Left ventricle myocardium inferior (tissue), 1 donor: ENCODE measurements around the gene OR7C1. TPM values are rescaled to one million over a fixed set of nuclear protein-coding genes. Genes with fewer than 3 reads are reported as not detected.
"Not testable (repeated sequence)": the region's sequence is repeated elsewhere in the genome, so short reads cannot be mapped to it uniquely, and the experiment has no call there.

Experiments
- DNase-seq: peaks from one replicate; pipeline ENCODE4 v3.0.0-alpha.2; 2020
- H3K27ac ChIP-seq: fragments of 200-600 bp; replicated peaks from 2 replicates; pipeline ENCODE4 v1.8.0; 2021
- H3K27me3 ChIP-seq: fragments of 200-600 bp; 2 replicates; pipeline ENCODE4 v1.8.0; 2021; ENCODE audit warnings: low read depth
- H3K36me3 ChIP-seq: fragments of 200-600 bp; 2 replicates; pipeline ENCODE4 v1.8.0; 2021
- H3K4me1 ChIP-seq: fragments of 200-600 bp; 2 replicates; pipeline ENCODE4 v1.8.0; 2021
- H3K4me3 ChIP-seq: fragments of 200-600 bp; 2 replicates; pipeline ENCODE4 v1.8.0; 2021; ENCODE audit warnings: mild to moderate bottlenecking, moderate library complexity
- H3K9me3 ChIP-seq: fragments of 200-600 bp; replicated peaks from 2 replicates; pipeline ENCODE4 v1.8.0; 2021
- intact Hi-C: fragments of 100-400 bp; cut with micrococcal nuclease; formaldehyde crosslinking; loops from one replicate; pipeline ENCODE4 v1.11.0; 2022
- total RNA-seq: library from RNA; stranded (reverse); fragmentation: NEBNext Ultra II Directional; extraction: Animal tissue kit (Norgen Biotek cat#: 25700); gene quantifications from one replicate; pipeline ENCODE4 v1.2.1, GENCODE V29; 2021
- TF ChIP-seq, protein P1 (sequence below): fragments of 200-600 bp; IDR thresholded peaks from 2 replicates; pipeline ENCODE4 v1.8.0; 2021; ENCODE audit warnings: antibody characterized with exemption, mild to moderate bottlenecking, borderline replicate concordance
- donor health status: DM: no; HTN: yes; CAD: no; lungs with severe emphysema.

OR7C1 gene
- total RNA-seq, 1 donor from 2014 or later: not detected

DNA sequence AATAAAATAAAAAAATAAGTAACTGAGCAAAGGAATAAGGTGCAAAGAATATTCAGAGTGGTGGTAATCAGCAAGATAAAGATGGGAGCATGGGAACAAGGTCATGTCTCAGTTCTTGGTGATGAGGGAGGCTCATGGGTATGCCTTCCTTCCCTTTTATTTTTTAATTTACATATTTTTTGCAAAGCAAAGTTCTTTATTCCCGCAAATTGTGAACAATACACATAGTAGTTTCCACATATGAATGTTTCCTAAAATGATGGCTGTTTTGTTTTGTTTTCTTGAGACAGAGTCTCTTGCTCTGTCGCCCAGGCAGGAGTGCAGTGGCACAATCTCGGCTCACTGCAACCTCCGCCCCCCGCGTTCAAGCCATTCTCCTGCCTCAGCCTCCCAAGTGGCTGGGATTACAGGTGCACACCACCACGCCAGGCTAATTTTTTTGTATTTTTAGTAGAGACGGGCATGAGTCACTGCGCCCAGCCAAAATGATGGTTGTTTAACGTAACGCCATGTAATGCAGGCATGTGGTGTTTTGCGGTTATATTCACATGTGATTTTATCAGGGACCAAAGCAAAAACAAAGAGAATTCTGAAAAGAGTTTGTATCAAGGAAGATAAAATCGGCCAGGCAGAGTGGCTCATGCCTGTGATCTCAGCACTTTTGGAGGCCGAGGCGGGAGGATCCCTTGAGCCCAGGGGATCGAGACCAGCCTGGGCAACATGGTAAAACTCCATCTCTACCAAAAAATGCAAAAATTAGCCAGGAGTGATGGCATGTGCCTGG, 52.2 kb downstream of the OR7C1 start:
- peaks cover 7% of the 10 kb centered on the region for H3K9me3 ChIP-seq
- H3K36me3 ChIP-seq: no peaks in the 10 kb centered on the region
- no peaks in the 10 kb centered on the region for H3K4me1 ChIP-seq
- TF ChIP-seq, protein P1, sequence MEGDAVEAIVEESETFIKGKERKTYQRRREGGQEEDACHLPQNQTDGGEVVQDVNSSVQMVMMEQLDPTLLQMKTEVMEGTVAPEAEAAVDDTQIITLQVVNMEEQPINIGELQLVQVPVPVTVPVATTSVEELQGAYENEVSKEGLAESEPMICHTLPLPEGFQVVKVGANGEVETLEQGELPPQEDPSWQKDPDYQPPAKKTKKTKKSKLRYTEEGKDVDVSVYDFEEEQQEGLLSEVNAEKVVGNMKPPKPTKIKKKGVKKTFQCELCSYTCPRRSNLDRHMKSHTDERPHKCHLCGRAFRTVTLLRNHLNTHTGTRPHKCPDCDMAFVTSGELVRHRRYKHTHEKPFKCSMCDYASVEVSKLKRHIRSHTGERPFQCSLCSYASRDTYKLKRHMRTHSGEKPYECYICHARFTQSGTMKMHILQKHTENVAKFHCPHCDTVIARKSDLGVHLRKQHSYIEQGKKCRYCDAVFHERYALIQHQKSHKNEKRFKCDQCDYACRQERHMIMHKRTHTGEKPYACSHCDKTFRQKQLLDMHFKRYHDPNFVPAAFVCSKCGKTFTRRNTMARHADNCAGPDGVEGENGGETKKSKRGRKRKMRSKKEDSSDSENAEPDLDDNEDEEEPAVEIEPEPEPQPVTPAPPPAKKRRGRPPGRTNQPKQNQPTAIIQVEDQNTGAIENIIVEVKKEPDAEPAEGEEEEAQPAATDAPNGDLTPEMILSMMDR: no peak
- intact Hi-C loops: no loop called here
- no peak overlapping the region for H3K4me3 ChIP-seq
- H3K27ac ChIP-seq: no peak overlapping the region
- H3K27me3 ChIP-seq: peaks cover 77% of the 10 kb centered on the region
- DNase-seq: no peak

GRCh38 chr19:14781713-14782536, 53.1 kb downstream of the OR7C1 start:
- H3K27ac ChIP-seq, H3K9me3 ChIP-seq, DNase-seq, intact Hi-C loops, H3K4me1 ChIP-seq, H3K36me3 ChIP-seq, H3K4me3 ChIP-seq: not testable (repeated sequence)
- peaks cover 79% of the 10 kb centered on the region for H3K27me3 ChIP-seq

GRCh38 chr19:14780622-14781225, 54.3 kb downstream of the OR7C1 start:
- H3K36me3 ChIP-seq, DNase-seq, intact Hi-C loops, H3K27ac ChIP-seq, H3K4me1 ChIP-seq, H3K9me3 ChIP-seq, H3K4me3 ChIP-seq: not testable (repeated sequence)
- H3K27me3 ChIP-seq: peaks cover 79% of the 10 kb centered on the region

DNA sequence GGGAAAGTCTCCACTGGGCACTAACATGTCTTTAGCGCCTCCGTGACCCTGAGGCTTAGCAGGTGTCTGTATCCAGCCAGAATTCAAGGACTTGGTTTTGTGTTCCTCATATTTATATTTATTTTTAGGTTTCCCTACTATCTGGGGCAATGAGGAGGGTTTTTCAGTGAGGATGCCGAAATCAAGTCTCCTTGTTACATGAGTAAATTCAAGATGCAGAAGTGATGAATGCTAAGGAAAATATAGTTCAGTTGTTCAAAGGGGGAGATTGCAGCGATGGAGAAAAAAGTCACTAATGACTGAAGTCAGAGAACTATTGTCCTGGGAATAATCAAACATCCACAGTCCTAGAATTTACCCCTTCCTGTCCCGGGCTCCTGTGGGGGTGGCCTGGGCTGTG, 55.8 kb downstream of the OR7C1 start:
- H3K27me3 ChIP-seq: peaks cover 81% of the 10 kb centered on the region
- H3K27ac ChIP-seq: no peak overlapping the region
- peaks cover 9% of the 10 kb centered on the region for H3K4me1 ChIP-seq
- H3K36me3 ChIP-seq: no peaks in the 10 kb centered on the region
- DNase-seq: no peak
- intact Hi-C loops: no loop called here
- H3K9me3 ChIP-seq: no peaks in the 10 kb centered on the region
- no peak overlapping the region for H3K4me3 ChIP-seq
- TF ChIP-seq, protein P1: no peak

GRCh38 chr19:14778110-14778845, 56.7 kb downstream of the OR7C1 start, which contains the start of gene ADGRE2:
ADGRE2 (minus strand) TSS chr19:14778560; CDS start chr19:14776756, 1,804 bp downstream.
- DNase-seq, intact Hi-C loops, H3K36me3 ChIP-seq, H3K27ac ChIP-seq, H3K9me3 ChIP-seq, H3K4me3 ChIP-seq, H3K4me1 ChIP-seq: not testable (repeated sequence)
- peaks cover 84% of the 10 kb centered on the region for H3K27me3 ChIP-seq

GRCh38 chr19:14777645-14778044, 57.3 kb downstream of the OR7C1 start:
- peaks cover 79% of the 10 kb centered on the region for H3K27me3 ChIP-seq
- DNase-seq, H3K4me3 ChIP-seq, H3K27ac ChIP-seq, H3K36me3 ChIP-seq, H3K4me1 ChIP-seq, H3K9me3 ChIP-seq, intact Hi-C loops: not testable (repeated sequence)
